Measurements from ENCODE around the gene MTFR2.
A peak's percentile ranks its signal among the peaks of the same experiment; 100 is the strongest.

The MTFR2 gene

DNA sequence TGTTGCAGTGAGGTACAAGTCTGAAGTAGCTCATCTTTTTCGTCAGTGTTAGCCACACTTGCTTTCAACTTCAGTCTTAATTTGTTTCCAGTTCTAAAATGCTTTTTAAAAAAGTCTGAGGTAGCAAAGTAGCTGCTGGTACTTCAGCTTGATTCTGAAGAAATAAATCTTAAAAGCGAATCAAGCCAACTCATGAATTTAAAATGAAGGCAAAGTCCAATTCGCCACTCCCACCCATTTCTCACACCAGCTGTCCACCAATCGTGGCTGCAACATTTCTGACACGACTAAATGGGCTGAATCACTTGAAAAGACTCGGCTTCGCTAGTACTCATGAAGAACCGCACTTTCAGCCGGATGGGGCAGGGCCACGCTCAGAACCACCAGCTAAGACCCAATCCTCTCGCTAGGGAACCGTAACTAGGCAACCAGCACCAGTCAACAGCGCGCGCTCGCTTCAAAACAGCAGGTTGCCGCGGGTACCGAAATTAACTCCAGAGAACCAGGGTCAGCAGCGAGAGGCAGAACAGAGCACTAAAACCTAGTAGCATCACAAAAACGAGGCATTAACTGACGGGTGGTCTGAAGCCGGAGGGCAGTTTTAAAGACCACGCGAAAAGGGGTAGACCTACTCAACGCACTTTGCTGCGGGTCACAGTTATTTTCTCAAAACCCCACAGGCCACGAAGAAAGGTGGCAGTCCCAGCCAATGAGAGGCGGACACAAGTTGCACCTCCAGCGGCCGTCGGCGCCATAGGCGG is 38.6 kb upstream of the MTFR2 start:
- DNase-seq (ENCODE audit: extremely low spot score) = peak; percentile 43
- TF ChIP-seq, protein P1, sequence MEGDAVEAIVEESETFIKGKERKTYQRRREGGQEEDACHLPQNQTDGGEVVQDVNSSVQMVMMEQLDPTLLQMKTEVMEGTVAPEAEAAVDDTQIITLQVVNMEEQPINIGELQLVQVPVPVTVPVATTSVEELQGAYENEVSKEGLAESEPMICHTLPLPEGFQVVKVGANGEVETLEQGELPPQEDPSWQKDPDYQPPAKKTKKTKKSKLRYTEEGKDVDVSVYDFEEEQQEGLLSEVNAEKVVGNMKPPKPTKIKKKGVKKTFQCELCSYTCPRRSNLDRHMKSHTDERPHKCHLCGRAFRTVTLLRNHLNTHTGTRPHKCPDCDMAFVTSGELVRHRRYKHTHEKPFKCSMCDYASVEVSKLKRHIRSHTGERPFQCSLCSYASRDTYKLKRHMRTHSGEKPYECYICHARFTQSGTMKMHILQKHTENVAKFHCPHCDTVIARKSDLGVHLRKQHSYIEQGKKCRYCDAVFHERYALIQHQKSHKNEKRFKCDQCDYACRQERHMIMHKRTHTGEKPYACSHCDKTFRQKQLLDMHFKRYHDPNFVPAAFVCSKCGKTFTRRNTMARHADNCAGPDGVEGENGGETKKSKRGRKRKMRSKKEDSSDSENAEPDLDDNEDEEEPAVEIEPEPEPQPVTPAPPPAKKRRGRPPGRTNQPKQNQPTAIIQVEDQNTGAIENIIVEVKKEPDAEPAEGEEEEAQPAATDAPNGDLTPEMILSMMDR (IDR thresholded peaks at IDR 0.05; ENCODE audit: control extremely low read depth, extremely low read depth, low read depth, missing control alignments) = no peak
- POLR2A ChIA-PET = interaction anchor here (0.7 to 3.5 kb wide), 6 partner anchors 11 to 790 kb away, joined by 3 to 21 read pairs (median 3); partner anchors contain the start of genes MAP3K5 and MTFR2
- CTCF ChIA-PET = interaction anchor here (1.2 to 2.5 kb wide), 6 partner anchors 11 to 849 kb away, joined by 3 to 7 read pairs (median 4); partner anchors contain the start of gene MAP3K5

DNA sequence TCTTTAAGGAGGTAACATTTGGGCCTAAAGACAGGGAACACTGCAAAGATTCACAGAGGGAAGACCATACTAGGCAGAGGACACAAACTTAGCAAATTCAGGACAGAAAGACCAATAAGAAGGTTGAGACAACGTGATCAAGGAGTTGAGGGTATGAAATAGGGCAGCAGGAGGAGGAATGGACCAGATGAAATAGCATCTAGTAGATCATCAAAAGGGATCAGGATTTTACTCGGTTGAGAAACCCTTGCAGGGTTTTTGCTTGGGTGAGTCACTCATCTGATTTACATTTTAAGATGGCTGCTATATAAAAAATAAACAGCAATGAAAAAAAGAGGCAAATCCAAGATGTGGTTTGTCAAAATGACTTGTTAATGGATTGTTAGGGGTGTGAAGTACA is 34.8 kb upstream of the MTFR2 start:
- POLR2A ChIA-PET = no interaction called here
- no peak for DNase-seq (ENCODE audit: extremely low spot score)
- CTCF ChIA-PET = no interaction called here
- TF ChIP-seq, protein P1 (IDR thresholded peaks at IDR 0.05; ENCODE audit: control extremely low read depth, extremely low read depth, low read depth, missing control alignments) = no peak

DNA sequence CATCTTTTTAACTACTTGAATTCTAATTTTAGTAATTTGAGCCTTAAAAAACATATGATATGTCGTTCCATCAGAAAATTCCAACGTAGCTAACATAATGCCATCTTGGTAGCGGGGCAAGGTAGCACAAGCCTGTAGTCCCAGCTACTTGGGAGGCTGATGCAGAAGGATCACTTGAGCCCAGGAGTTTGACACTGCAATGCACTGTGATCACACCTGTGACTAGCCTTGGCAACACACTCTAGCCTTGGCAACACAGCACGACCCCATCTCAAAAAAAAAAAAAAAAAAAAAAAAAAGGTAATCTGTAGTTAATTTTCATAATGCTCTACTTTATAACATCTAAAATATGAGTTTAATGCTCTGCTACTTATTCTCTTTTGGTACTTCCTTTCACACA is 32.8 kb upstream of the MTFR2 start:
- TF ChIP-seq, protein P1 (IDR thresholded peaks at IDR 0.05; ENCODE audit: control extremely low read depth, extremely low read depth, low read depth, missing control alignments) = no peak
- POLR2A ChIA-PET = interaction anchor here (1.6 kb wide), 1 partner anchor 10 kb away, joined by 3 read pairs; no protein-coding TSS in a partner anchor
- DNase-seq (ENCODE audit: extremely low spot score) = no peak
- CTCF ChIA-PET = interaction anchor here (0.8 to 1.2 kb wide), 2 partner anchors 16 to 785 kb away, joined by 3 to 4 read pairs; no protein-coding TSS in a partner anchor

DNA sequence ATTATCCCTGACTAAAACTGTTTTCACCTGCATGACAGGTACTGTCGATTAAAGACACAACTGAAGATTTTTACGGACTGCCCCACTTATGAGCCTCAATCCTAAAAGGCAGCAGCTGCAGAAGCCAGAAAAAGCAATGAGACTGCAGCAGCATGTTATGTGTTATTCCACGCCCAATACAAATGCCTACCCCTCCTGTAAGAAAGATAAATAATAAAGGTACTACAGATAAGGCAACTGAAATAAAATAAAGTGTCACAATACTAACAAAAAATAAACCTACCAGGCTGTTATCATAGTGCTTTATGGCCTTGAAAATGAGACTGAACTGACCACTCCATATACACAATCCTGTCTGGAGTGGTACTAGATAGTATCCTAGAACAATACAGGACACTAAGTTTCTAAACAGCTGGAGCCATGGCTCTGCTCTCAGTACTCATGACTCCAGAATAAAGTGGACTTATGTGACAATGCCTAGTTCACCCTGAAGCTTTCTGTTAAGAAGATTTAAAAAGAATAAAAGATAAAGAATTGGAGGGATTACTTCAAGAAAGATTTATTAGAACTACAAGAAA is 30.0 kb upstream of the MTFR2 start:
- no peak for DNase-seq (ENCODE audit: extremely low spot score)
- CTCF ChIA-PET = interaction anchor here (1.7 kb wide), 1 partner anchor 30 kb away, joined by 5 read pairs; the partner anchor contains the start of gene MTFR2
- TF ChIP-seq, protein P1 (IDR thresholded peaks at IDR 0.05; ENCODE audit: control extremely low read depth, extremely low read depth, low read depth, missing control alignments) = no peak
- POLR2A ChIA-PET = no interaction called here

DNA sequence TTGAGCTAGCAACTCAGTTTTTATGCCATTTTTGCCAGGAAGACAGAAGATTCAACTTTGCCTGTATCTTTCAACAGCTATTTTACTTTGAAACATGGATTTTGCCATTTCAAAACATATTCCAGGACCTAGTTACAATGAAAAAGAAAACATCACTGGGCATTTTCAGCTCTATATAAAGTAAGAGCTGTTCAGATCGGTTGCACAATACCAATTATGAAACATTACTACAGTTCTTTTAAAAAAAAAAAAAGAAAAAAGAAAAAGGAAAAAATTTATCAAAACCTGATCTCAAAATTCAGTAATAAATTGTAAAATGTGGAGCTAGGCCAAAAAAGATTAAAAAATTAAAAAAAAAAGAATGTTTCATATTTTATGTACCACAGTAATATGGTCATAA is 24.0 kb upstream of the MTFR2 start:
- TF ChIP-seq, protein P1 (IDR thresholded peaks at IDR 0.05; ENCODE audit: control extremely low read depth, extremely low read depth, low read depth, missing control alignments) = no peak
- POLR2A ChIA-PET = interaction anchor here (0.6 kb wide), 1 partner anchor 11 kb away, joined by 3 read pairs; no protein-coding TSS in a partner anchor
- CTCF ChIA-PET = interaction anchor here (1.2 kb wide), 1 partner anchor 11 kb away, joined by 3 read pairs; no protein-coding TSS in a partner anchor
- DNase-seq (ENCODE audit: extremely low spot score) = no peak

DNA sequence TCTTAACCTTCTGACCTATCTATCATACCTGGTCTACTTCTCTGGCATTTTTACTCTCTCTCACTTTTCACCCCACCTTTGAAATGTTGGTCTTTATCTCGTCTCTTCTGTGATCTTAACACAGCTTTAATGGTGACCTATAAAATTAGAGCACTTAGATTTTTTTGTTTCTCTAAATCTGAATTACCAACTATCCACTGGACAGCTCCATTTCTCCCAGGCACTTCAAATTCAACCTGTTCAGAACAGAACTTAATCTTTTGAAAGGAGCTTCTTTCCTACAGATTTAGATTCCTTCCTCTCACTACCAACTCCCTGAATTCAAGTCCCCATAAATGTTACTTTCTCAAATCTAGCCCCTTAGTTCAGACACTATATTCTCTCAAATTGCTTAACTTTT is 15.0 kb upstream of the MTFR2 start:
- no peak for DNase-seq (ENCODE audit: extremely low spot score)
- POLR2A ChIA-PET = no interaction called here
- CTCF ChIA-PET = interaction anchor here (0.8 kb wide), 1 partner anchor 15 kb away, joined by 3 read pairs; no protein-coding TSS in a partner anchor
- TF ChIP-seq, protein P1 (IDR thresholded peaks at IDR 0.05; ENCODE audit: control extremely low read depth, extremely low read depth, low read depth, missing control alignments) = no peak

All from GM10248 (cell line).